HepG2 (cell line): ENCODE data around the gene YIPF3. TPM values are rescaled to one million over a fixed set of nuclear protein-coding genes. Genes with fewer than 3 reads are reported as not detected.

Experiments
- ARID2 ChIP-seq: sonication (generic); formaldehyde crosslinking; IDR thresholded peaks from 2 replicates; pipeline ENCODE4 v1.8.1; 2022; ENCODE audit warnings: mild to moderate bottlenecking, missing genetic modification reagents, borderline replicate concordance
- DNMT3B ChIP-seq: conservative IDR thresholded peaks from 2 replicates; pipeline ENCODE4 v1.6.1; 2016; ENCODE audit warnings: missing biosample characterization, control low read depth
- IRF9 ChIP-seq: sonication (generic); formaldehyde crosslinking; IDR thresholded peaks from 2 replicates; pipeline ENCODE4 v1.8.0; 2022; ENCODE audit warnings: missing genetic modification reagents, mild to moderate bottlenecking, borderline replicate concordance
- MED1 ChIP-seq: sonication (generic); formaldehyde crosslinking; IDR thresholded peaks from 2 replicates; pipeline ENCODE4 v1.4.0; 2020; ENCODE audit warnings: missing genetic modification reagents
- SAP130 ChIP-seq: IDR thresholded peaks from 2 replicates; pipeline ENCODE4 v1.6.1; 2016; ENCODE audit warnings: low read depth
- SMAD9 ChIP-seq: sonication (generic); formaldehyde crosslinking; IDR thresholded peaks from 2 replicates; pipeline ENCODE4 v1.5.1; 2020; ENCODE audit warnings: mild to moderate bottlenecking, missing genetic modification reagents
- USF2 ChIP-seq, 2 experiments: sonication (generic) in 1 of 2; formaldehyde crosslinking in 1 of 2; IDR thresholded peaks; 2 replicates each; pipeline versions ENCODE4 v1.5.1 to v1.6.1; 2011 to 2020; ENCODE audit warnings: borderline replicate concordance in 1 of 2, low read depth in 1 of 2, low read length in 1 of 2, mild to moderate bottlenecking in 1 of 2, missing genetic modification reagents in 1 of 2, moderate library complexity in 1 of 2
- YEATS2 ChIP-seq: sonication (generic); formaldehyde crosslinking; IDR thresholded peaks from 2 replicates; pipeline ENCODE4 v1.4.0; 2020; ENCODE audit warnings: missing genetic modification reagents, borderline replicate concordance
- ZBTB33 ChIP-seq: sonication (generic); formaldehyde crosslinking; IDR thresholded peaks from 2 replicates; pipeline ENCODE4 v1.4.0; 2020; ENCODE audit warnings: missing genetic modification reagents
- ZBTB42 ChIP-seq: sonication (generic); formaldehyde crosslinking; IDR thresholded peaks from 2 replicates; pipeline ENCODE4 v1.5.0; 2020; ENCODE audit warnings: mild to moderate bottlenecking, missing genetic modification reagents
- ZGPAT ChIP-seq: IDR thresholded peaks from 2 replicates; pipeline ENCODE4 v1.6.1; 2016; ENCODE audit warnings: mild to moderate bottlenecking
- ZHX2 ChIP-seq, 2 experiments: sonication (generic) in 1 of 2; formaldehyde crosslinking in 1 of 2; IDR thresholded peaks; 2 replicates each; pipeline versions ENCODE4 v1.6.1 to v1.9.0; 2014 to 2022; ENCODE audit warnings: antibody characterized with exemption in 1 of 2, borderline replicate concordance in 1 of 2, inconsistent platforms in 1 of 2, low read depth in 1 of 2, missing genetic modification reagents in 1 of 2
- ZNF30 ChIP-seq: sonication (generic); formaldehyde crosslinking; IDR thresholded peaks from 2 replicates; pipeline ENCODE4 v1.5.0; 2020; ENCODE audit warnings: mild to moderate bottlenecking, missing genetic modification reagents
- ZNF614 ChIP-seq: IDR thresholded peaks from 2 replicates; pipeline ENCODE4 v1.6.1; 2018; ENCODE audit warnings: missing biosample characterization, missing genetic modification reagents, inconsistent platforms, borderline replicate concordance
- polyA plus RNA-seq, 8 experiments: library from polyadenylated mRNA; depleted of rRNA in 3 of 8; stranded (reverse) in 7 of 8; unstranded in 1 of 8; fragments of >200 nt; fragmentation: Illumina TruSeq in 4 of 8; extraction: Trizol in 4 of 8; gene quantifications; 2 replicates each; pipeline versions ENCODE4 v1.2.1 to v1.2.3, GENCODE V29; 2011 to 2016; ENCODE audit warnings: low read depth in 4 of 8, missing spikeins in 1 of 8, mixed read lengths in 1 of 8; ENCODE audit not compliant: insufficient read depth in 1 of 8
- total RNA-seq, 5 experiments: library from RNA; depleted of rRNA; stranded (reverse); fragments of >200 nt; fragmentation: Illumina TruSeq; extraction: Trizol; gene quantifications; 2 replicates each; pipeline ENCODE4 v1.2.3, GENCODE V29; 2016; ENCODE audit warnings: low read depth in 1 of 5

YIPF3 gene
- total and polyA plus RNA-seq, 2 of the 13 experiments (the other 11 are each of a cell fraction or from before 2014, with no cell fraction given) = 107 to 206 TPM

GRCh38 chr6:43496370-43497128, 20.2 kb downstream of the YIPF3 start (continued):
- TF ChIP-seq ZHX2 (IDR thresholded peaks at IDR 0.05; ENCODE audit: low read depth) = no peak
- TF ChIP-seq ZHX2 (CRISPR knock-in tag; IDR thresholded peaks at IDR 0.05; ENCODE audit: borderline replicate concordance) = no peak
- TF ChIP-seq USF2 (IDR thresholded peaks at IDR 0.05; ENCODE audit: low read depth, low read length) = no peak
- TF ChIP-seq USF2 (CRISPR knock-in tag; IDR thresholded peaks at IDR 0.05; ENCODE audit: borderline replicate concordance) = peak; percentile 25; the same call in 1 of the 2 replicates
- peak; percentile 73 for TF ChIP-seq ZGPAT (CRISPR knock-in tag)
- 0 out of 2 replicates have a peak, but pooled peaks have one; percentile 59 for TF ChIP-seq ZBTB42 (CRISPR knock-in tag)
- TF ChIP-seq ZBTB33 (CRISPR knock-in tag) = 0 out of 2 replicates have a peak, but pooled peaks have one; percentile 32
- peak; percentile 46; the same call in 1 of the 2 replicates for TF ChIP-seq YEATS2 (CRISPR knock-in tag)
- TF ChIP-seq DNMT3B (CRISPR knock-in tag) = no peak
- peak; percentile 61; the same call in 1 of the 2 replicates for TF ChIP-seq MED1 (CRISPR knock-in tag)
- 0 out of 2 replicates have a peak, but pooled peaks have one; percentile 11 for TF ChIP-seq ZNF614 (CRISPR knock-in tag)
- TF ChIP-seq ZNF30 (CRISPR knock-in tag) = no peak
- TF ChIP-seq SAP130 (CRISPR knock-in tag) = peak; percentile 65
- TF ChIP-seq IRF9 = no peak
- TF ChIP-seq ARID2 (CRISPR knock-in tag) = no peak
- TF ChIP-seq SMAD9 (CRISPR knock-in tag) = no peak
